NCI-H345 treated with DMSO at 0.1 percent for 48 hours (cell line): ENCODE results near the gene ADARB1.

Source experiments
- DNase-seq: peaks from one replicate; lab custom pipeline; 2025; ENCODE audit not compliant: unreplicated experiment; lab: John Stamatoyannopoulos, UW

The ADARB1 gene

DNA sequence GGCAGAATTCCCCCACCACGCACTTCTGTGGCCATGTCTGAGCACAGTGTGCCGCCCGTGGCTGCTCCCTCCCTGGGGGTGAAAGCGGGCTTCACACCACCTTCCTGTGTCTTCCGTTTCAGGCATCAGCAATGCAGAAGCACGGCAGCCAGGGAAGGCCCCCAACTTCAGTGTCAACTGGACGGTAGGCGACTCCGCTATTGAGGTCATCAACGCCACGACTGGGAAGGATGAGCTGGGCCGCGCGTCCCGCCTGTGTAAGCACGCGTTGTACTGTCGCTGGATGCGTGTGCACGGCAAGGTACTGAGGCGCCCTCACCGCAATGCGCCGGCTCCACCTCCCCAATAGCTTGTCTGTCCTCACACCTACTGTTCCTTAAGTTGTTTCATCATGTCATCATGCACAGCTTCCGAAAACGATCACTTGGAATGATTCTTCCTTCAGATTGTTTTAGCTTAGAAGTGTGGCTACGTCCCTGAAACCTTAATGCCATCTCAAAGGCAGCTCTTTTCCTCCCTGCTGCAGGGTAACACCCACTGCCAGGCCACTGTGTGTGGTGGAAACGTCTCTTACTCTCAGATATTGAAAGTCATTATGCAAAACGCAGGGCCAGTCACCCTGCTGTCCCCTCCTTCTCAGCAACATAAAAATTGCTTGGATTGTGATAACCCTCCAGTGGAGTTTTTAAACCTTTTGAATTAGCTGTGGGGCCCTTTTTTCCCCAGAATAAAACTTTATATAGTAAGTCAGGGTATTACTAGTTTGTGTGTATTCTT lies 146.5 kb downstream of the ADARB1 start:
- no peak for DNase-seq

DNA sequence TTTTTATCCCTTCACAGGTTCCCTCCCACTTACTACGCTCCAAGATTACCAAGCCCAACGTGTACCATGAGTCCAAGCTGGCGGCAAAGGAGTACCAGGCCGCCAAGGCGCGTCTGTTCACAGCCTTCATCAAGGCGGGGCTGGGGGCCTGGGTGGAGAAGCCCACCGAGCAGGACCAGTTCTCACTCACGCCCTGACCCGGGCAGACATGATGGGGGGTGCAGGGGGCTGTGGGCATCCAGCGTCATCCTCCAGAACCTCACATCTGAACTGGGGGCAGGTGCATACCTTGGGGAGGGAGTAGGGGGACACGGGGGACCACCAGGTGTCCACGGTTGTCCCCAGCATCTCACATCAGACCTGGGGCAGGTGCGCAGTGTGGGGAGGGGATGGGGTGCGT lies 147.6 kb downstream of the ADARB1 start:
- DNase-seq: no peak

DNA sequence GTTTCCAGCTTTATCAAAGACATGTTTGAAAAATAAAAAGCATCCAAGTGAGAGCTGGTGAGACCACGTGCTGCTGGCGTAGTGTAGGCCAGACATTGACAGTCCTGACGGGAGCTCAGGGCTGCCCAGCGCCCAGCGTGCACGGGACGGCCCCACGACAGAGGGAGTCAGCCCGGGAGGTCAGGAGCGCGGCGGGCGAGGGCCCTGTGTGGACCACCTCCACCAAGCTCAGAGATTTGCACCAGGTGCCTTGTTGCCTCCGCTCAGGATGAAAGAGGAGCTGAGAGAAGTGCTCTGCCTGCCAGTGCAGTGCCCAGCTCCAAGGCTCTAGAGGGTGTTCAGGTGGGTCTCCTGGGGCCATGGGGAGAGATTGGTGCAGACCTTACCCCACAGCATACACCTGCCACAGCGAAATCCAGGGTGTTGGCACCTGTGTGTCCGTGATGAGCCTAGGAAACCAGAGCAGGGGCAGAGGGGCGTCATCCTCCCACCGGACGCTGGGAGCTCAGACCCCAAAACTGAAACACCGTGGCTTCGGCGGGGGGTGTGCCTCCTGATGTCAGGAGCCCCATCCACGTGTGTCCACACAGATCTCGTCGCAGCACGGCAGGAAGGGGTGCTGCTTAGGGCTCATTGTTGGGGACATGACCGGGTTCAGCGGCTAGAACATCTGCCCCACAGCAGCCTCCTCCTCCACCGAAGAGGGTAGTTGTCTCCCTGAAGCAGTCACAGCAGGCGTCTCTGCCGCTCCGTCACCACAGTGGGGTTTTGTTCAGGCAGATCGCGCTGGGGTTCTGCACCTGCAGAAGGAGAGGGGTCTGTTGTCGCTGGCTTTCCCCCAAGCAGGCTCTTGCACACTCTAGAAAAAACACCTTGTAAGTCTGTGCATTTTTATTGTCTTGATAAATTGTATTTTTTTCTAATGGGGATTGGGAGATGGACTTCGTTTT lies 149.1 kb downstream of the ADARB1 start:
- no peak for DNase-seq

DNA sequence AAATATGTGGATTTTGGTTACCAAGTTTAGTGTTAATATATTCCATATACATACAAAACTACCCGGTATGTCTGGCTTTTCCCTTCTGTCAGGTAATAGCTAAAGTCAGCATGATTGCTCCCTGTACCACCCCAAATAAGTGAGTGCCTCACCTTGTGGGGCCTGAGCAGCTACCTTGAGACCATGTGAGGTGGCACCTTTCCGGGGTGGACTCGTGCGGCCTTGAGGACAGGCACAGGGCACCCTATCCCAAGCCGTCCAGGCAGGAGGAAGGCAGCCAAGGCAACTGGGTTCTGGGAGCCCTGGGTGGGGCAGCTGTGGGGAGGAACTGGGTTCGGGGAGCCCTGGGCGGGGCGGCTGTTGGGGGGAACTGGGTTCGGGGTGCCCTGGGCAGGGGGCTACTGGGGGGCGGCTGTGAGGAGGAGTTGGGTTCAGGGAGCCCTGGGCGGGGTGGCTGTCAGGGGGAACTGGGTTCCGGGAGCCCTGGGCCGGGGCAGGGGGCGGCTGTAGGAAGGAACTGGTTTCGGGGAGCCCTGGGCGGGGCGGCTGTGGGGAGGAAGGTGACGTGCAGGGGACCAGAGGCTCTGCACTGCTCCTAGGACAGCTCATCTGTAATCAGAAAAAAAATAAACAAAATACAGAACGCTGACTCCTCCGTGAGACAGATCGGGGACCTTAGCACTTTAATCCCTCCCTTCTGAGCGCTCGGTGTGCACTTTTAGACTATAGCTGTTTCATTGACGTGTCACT lies 150.0 kb downstream of the ADARB1 start:
- no peak for DNase-seq

DNA sequence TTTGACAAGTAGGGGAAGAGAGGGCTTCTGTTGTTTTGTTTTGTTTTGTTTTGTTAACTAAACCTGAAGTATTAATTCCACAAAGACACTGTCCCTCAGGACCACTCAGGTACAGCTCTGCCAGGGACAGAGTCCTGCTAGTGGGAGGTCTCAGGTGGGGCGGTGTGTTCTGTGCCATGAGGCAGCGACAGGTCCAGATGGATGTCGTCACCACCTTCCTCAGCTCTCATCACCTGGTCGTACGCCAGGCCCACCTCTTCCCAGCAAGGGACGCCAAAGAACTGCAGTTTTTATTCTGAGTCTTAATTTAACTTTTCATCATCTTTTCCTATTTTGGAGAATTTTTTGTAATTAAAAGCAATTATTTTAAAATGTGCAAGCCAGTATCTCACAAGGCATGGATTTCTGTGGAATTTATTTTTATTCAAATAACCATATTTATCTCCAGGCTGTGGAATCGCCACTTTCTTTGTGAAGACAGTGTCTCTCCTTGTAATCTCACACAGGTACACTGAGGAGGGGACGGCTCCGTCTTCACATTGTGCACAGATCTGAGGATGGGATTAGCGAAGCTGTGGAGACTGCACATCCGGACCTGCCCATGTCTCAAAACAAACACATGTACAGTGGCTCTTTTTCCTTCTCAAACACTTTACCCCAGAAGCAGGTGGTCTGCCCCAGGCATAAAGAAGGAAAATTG lies 150.8 kb downstream of the ADARB1 start:
- DNase-seq: no peak

DNA sequence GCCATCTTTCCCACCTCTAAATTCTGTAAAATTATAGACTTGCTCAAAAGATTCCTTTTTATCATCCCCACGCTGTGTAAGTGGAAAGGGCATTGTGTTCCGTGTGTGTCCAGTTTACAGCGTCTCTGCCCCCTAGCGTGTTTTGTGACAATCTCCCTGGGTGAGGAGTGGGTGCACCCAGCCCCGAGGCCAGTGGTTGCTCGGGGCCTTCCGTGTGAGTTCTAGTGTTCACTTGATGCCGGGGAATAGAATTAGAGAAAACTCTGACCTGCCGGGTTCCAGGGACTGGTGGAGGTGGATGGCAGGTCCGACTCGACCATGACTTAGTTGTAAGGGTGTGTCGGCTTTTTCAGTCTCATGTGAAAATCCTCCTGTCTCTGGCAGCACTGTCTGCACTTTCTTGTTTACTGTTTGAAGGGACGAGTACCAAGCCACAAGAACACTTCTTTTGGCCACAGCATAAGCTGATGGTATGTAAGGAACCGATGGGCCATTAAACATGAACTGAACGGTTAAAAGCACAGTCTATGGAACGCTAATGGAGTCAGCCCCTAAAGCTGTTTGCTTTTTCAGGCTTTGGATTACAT lies 151.5 kb downstream of the ADARB1 start:
- no peak for DNase-seq

DNA sequence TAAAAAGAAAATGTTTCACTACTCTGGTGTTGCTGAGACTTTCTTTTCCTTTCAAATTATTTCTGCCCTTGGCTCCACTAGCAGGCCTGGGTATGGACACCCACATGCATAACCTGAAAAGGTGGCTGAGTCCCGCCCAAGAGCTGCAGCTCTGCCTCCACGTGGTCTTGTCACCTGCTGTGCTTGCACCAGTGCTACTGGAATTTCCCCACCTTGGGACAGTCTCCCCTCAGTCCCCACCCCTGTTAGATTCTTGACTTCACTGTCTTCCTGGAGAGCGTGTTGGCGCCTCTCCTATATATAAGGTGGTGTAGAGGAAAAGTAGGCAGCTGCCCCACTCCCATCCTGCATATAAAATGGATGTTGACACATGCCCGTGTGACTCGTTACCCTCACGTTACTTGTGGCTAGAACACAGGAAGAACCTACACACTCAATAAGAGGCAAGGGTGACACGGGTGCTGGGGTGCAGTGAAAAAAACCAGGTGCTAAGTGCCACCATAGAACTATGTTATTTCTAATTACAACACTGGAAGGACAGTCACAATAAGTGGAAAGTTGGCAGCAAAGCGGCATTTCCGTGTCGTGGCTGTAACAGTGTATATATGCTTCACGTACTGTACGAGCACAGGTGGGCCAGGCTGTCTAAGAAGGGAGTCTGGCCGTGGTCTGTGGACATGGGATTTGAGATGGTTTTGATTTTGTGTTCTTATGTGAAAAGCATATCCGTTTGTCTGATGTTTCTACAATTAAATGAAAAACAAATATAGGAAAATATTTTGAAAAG lies 152.4 kb downstream of the ADARB1 start:
- no peak for DNase-seq

DNA sequence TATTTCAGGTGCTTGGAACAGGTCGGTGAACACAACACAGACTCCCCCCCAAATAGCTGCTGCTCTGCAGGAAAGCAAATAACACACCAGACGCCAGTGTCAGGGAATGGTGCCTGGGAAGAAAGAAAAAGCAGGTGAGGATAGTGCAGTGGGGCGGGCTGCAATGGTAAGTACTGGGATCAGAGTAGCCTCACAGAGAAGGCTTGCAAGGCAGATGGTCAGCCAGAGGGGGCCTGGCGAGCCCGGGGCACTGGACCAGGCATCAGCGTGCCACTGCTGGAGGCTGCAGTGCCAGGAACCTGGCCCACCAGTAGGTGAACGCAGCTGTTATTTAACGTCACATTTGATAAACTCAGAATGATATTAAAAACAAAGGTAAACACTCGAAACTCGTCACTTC lies 153.4 kb downstream of the ADARB1 start:
- no peak for DNase-seq

DNA sequence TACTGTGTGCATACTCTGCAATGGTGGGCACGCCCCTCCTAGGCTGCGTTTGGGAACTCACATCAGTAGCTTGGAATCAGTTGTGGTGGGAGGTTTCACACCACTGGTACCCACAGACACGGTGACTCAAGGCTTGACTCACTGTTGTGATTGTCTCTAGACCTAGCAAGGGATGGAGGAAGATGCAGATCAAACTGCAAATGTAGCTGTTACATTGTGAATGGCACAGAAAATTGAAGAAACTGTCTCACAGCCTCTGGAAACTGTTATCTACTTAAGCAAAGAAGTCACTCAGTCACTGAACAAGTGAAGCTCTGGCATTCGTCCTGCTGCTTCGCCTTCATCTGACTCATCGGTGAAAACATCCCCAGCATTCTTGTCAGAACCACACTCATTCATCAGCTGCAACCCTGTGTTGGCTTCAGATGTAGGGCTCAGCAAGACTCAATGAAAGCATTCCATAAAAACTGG lies 153.8 kb downstream of the ADARB1 start:
- DNase-seq: no peak

DNA sequence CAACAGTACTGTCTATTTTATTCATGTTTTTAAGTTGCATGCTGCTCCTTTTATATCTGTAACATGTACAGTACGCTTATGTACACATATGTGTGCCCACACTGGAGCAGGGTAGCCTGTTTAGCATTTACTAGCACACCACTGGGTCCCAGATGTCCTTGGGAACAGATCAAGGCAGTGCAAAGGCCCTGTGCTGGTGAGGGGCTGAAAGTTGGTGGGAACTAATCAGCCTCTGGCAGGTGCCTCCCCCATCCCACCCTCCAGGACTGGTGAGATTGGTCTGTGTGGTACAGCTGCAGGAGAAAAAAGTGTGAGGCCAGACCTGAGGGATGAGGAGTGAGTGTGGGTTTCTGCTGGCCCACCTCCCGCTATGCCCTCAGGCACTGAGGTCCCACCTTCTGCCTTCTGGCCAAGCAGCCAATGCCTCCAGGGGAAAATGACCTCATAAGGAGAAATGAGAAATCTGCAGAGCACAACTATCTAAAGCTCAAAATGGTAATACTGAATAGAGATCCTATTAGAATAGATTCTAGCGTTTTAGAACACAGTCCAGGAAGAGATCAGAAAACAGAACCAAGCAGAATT lies 154.4 kb downstream of the ADARB1 start:
- DNase-seq: no peak

DNA sequence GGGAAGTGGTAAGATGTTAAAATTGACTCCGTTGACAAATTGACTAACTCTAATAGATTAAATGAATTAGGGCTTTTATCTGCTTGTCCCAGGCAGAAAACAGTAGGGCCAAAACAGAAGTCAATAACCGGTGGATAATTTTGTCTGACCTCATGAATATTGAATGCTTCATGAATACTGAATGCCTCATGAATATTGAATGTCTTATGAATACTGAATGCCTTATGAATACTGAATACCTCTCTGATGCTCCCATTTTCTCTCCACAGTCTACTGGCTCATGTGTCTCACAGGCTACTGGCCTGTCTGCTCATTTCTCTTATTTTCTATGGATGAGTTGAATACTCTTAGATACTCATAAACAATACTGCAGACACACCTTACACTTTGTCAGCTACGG lies 157.3 kb downstream of the ADARB1 start:
- DNase-seq: no peak

DNA sequence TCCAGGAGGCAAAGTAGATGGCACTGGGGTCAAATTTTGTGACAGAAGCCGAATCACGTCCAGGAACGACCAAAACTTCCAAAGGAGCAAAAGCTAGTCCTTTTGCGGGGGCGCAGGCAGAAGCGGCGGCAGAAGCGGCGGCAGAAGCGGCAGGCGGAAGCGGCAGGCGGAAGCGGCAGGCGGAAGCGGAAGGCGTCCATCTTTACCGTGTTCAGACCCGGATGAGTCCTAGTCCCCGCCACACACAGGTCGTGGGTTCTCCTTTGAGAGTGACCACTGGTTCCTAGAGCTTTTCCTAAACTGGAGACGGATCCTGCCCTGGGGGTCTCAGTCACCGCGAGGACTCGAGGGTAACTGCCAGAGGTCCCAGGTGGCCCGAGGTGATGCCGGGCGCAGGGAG lies 159.7 kb downstream of the ADARB1 start:
- DNase-seq: no peak

DNA sequence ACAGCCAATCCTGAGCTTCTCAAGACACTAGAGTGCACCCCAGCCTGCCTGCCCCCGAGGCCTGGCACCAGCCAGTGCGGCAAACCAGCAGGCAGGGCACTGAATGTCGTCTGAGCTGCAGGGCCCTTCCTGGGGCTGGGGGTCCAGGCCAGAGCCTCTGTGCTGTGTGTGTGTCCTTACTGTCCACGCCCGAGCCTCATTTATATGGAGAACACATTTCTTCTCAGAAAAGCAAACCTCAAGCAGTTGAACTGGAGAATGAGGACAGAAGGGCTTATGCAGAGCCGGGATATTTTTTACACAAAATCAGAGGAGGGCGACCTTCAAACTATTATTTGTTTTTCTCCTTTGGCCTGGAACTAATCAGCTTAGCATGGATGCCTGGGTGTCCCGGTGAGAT lies 160.6 kb downstream of the ADARB1 start:
- DNase-seq: no peak

DNA sequence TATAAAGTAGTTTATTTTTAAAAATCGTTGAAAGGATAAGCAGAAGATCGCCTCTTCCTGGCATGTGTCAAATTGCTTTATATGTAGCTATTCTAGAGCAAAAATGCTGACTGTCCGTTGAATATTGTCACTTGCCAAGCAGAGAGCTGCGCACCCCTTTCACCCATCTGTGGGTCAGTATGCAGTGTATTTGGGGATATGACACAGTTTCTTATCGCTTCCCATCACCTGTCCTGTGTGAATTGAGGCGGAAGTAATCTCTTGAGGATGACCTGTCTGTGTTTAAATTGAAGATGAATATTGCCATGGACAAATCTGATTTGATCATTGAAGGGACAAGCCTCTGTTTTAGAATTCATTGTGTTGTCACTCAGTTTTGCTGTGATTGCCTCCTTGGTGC lies 161.1 kb downstream of the ADARB1 start:
- no peak for DNase-seq

DNA sequence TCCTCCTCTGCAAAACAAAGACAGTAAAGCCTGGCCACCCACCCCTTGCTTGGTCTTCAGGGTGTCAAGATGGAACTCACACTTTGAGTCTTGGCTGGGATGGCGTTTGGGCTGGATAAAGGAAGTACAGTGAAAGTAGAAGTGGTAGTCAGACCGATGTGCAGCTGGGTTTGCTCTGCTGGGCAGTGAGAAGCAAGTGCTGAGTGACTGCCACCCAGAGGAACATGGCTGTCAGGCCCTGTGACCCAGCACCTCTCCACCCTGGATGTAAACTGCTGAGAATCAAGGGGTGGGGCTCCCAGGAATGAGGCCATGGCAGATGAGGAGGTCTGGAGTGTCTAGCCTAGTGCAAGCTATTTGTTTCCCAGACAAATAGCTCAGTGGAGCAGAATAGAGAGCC lies 162.1 kb downstream of the ADARB1 start:
- no peak for DNase-seq

DNA sequence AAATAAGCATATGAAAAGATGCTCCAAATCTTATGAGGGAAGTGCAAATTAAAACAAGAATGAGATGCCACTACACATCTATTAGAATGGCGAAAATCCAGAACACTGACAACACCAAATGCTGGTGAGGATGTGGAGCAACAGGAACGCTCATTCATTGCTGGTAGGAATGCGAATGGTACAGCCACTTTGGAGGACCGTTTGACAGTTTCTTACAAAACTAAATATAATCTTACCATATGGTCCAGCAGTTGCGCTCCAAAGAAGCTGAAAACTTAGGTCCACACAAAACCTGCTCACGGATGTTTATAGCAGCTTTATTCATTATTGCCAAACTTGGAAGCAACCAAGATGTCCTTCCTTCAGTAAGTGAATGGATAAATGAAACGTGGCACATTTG lies 163.0 kb downstream of the ADARB1 start:
- DNase-seq: no peak

DNA sequence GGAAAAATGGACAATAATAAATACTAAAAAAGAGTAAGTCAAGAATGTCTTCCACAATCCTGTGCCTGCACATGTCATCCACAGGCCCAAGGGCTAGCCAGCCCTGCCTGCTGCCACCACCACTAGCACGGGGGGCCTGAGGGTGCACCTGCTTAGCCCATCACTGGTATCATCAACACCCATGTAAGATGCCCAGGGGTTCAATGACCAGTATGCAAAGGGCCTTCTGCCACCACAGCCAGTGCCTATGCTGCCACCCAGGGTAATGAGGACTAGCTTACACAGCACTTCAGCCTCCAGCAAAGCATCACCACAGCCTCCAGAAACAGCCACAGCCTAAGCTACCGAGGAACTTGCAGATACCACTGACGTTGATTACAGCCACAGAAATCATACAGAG lies 167.0 kb downstream of the ADARB1 start:
- DNase-seq: no peak

DNA sequence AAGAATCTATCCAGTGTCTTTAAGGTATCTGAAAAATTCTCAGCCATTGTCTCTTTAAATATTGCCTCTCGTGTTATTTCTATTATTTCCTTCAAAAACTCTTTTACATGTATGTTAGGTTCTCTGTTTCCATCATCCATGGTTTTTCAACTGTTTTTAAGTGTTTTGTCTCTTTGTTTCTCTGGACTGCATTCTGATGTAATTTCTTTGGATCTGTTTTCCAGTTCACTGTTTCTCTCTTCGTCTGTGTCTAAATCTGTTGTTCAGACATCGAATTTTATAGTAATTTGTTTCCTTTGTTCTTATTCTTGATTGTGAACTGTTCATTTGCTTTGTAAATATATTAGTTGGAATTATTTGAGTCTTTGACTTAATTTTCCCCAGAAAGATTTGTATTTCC lies 169.2 kb downstream of the ADARB1 start:
- no peak for DNase-seq

DNA sequence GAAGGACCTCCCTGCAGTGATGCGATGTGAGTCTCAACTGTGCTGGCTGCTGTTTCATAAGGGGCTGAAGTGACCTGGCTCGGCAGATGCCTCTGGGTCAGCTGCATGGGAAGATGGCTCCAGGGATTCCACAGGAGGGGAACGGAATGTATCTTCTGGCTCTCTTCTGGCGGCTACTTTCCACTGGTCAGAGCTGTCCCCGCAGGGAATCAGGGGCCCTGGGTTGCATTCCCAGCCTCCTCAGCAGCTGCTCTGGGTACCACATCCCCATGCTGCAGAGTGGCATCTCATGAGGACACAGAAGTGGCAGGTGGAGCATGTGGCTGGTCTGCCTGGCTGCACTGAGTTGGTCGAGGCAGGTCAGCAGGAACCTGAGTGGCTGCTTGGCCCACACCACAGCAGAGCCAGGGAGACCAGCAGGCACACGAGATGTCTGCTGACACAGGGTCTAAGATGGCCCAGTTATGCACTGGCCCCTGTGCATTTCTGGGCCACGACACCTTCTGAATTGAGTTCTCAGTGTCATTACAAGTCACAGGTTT lies 170.5 kb downstream of the ADARB1 start:
- DNase-seq: no peak
